ENCODE results near the gene SCAMP5.

Gene SCAMP5

GRCh38 chr15:75034615-75035014, 39.3 kb downstream of the SCAMP5 start:
- Histone ChIP-seq H3K36me3 (replicated peaks) (no peaks in the 10 kb centered on the region), H3K27me3 (replicated peaks) (no peaks in the 10 kb centered on the region), H3K4me3 (ENCODE audit: low read depth, low read length) (no peak overlapping the region), H3K27ac (no peak overlapping the region)
- no peak for DNase-seq
- in situ Hi-C loops (cut with HindIII; ENCODE audit: low pct_ligation_motif_present, low sequenced_read_pairs), result no loop called here
- TF ChIP-seq CTCF (IDR thresholded peaks at IDR 0.05; ENCODE audit: low read depth, low read length, missing control alignments), result no peak

GRCh38 chr15:75036212-75036616, 40.9 kb downstream of the SCAMP5 start:
- in situ Hi-C loops (cut with HindIII; ENCODE audit: low pct_ligation_motif_present, low sequenced_read_pairs), result no loop called here
- no peaks in the 10 kb centered on the region for H3K27me3 ChIP-seq (replicated peaks)
- DNase-seq, result no peak
- no peak overlapping the region for H3K4me3 ChIP-seq (ENCODE audit: low read depth, low read length)
- H3K27ac ChIP-seq, result no peak overlapping the region
- H3K36me3 ChIP-seq (replicated peaks), result no peaks in the 10 kb centered on the region
- TF ChIP-seq CTCF (IDR thresholded peaks at IDR 0.05; ENCODE audit: low read depth, low read length, missing control alignments), result no peak

- in situ Hi-C loops (cut with HindIII; ENCODE audit: low pct_ligation_motif_present, low sequenced_read_pairs), result no loop called here
- H3K4me3 ChIP-seq (ENCODE audit: low read depth, low read length), result no peak overlapping the region
- no peaks in the 10 kb centered on the region for H3K36me3 ChIP-seq (replicated peaks)
- TF ChIP-seq CTCF (IDR thresholded peaks at IDR 0.05; ENCODE audit: low read depth, low read length, missing control alignments), result no peak
- peak; percentile 34 for DNase-seq
- no peak overlapping the region for H3K27ac ChIP-seq
- H3K27me3 ChIP-seq (replicated peaks), result no peaks in the 10 kb centered on the region
Measured at GRCh38 chr15:75037685-75038084, 42.3 kb downstream of the SCAMP5 start.

GRCh38 chr15:75038231-75038630, 42.9 kb downstream of the SCAMP5 start:
- no peak for DNase-seq
- Histone ChIP-seq H3K27me3 (replicated peaks) (no peaks in the 10 kb centered on the region), H3K4me3 (ENCODE audit: low read depth, low read length) (no peak overlapping the region), H3K36me3 (replicated peaks) (no peaks in the 10 kb centered on the region), H3K27ac (no peak overlapping the region)
- TF ChIP-seq CTCF (IDR thresholded peaks at IDR 0.05; ENCODE audit: low read depth, low read length, missing control alignments), result no peak
- in situ Hi-C loops (cut with HindIII; ENCODE audit: low pct_ligation_motif_present, low sequenced_read_pairs), result no loop called here

- peak overlapping the region; percentile 90 for H3K27ac ChIP-seq
- H3K27me3 ChIP-seq (replicated peaks), result no peaks in the 10 kb centered on the region
- in situ Hi-C loops (cut with HindIII; ENCODE audit: low pct_ligation_motif_present, low sequenced_read_pairs), result no loop called here
- peak; percentile 62 for TF ChIP-seq CTCF (IDR thresholded peaks at IDR 0.05; ENCODE audit: low read depth, low read length, missing control alignments)
- no peaks in the 10 kb centered on the region for H3K36me3 ChIP-seq (replicated peaks)
- H3K4me3 ChIP-seq (ENCODE audit: low read depth, low read length), result no peak overlapping the region
- DNase-seq, result peak; percentile 22
Measured at GRCh38 chr15:75042730-75043508, 47.6 kb downstream of the SCAMP5 start.

Data from brain microvascular endothelial cell (primary cell).